Upper lobe of right lung (tissue), 1 donor: ENCODE measurements around the gene CFAP44. TPM values are rescaled to one million over a fixed set of nuclear protein-coding genes. Genes with fewer than 3 reads are reported as not detected.

Experiments
- ATAC-seq: fragments of 200-7000 bp; cut with Tn5 transposase; one replicate; pipeline ENCODE4 v1.9.1; 2020; ENCODE audit warnings: mild to moderate bottlenecking, moderate library complexity
- DNase-seq: peaks from one replicate; pipeline ENCODE4 v3.0.0-alpha.2; 2020
- H3K27ac ChIP-seq: fragments of 200-600 bp; one replicate; pipeline ENCODE4 v1.8.0; 2022
- H3K27me3 ChIP-seq: fragments of 200-600 bp; one replicate; pipeline ENCODE4 v1.8.0; 2022; ENCODE audit warnings: mild to moderate bottlenecking
- H3K36me3 ChIP-seq: fragments of 200-600 bp; one replicate; pipeline ENCODE4 v1.8.0; 2022
- H3K4me1 ChIP-seq: fragments of 200-600 bp; one replicate; pipeline ENCODE4 v1.8.0; 2022
- H3K4me3 ChIP-seq: fragments of 200-600 bp; one replicate; pipeline ENCODE4 v1.8.0; 2022; ENCODE audit warnings: mild to moderate bottlenecking
- H3K9me3 ChIP-seq: fragments of 200-600 bp; one replicate; pipeline ENCODE4 v1.8.0; 2022
- intact Hi-C: fragments of 100-400 bp; cut with DNase I; formaldehyde crosslinking; loops from one replicate; pipeline ENCODE4 v1.11.0; 2022
- microRNA-seq: library from miRNA; unstranded; fragments of <30 nt; microRNA quantifications from one replicate; pipeline ENCODE4 v1.2.0, GENCODE V29; 2020; ENCODE audit warnings: borderline microRNAs expressed
- total RNA-seq: library from RNA; stranded (reverse); fragmentation: NEBNext Ultra II Directional; extraction: Animal tissue kit (Norgen Biotek cat#: 25700); gene quantifications from one replicate; pipeline ENCODE4 v1.2.1, GENCODE V29; 2021
- TF ChIP-seq, protein P1 (sequence below): fragments of 200-600 bp; IDR thresholded peaks from one replicate; pipeline ENCODE4 v1.8.0; 2022; ENCODE audit warnings: antibody characterized with exemption
- donor health status: DM: no; HTN: yes; CAD: no; lungs with severe emphysema.

CFAP44 gene
- total RNA-seq, 1 donor from 2014 or later, result 10.3 TPM

DNA sequence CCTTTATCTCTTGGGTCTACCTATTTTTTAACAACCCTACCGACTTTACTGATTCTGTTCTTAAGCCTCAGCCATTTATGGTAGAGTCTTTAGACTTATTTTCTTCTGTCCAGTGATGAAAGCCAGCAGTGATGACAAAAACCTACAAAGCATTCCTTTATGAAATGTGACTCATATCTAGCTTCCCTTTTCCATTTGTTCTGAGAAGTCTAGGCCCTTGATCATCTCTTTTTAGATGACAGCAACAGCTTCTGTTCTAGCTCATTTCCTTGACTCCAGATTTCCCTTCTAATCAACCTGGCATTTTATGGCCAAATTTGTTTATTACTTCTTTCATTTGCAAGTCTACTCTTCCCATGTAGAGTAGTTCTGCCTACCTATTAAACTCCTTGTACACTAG lies 36.1 kb downstream of the CFAP44 start:
- Histone ChIP-seq H3K4me1 (no peaks in the 10 kb centered on the region), H3K27me3 (no peaks in the 10 kb centered on the region), H3K4me3 (no peak overlapping the region), H3K9me3 (no peaks in the 10 kb centered on the region), H3K27ac (no peak overlapping the region), H3K36me3 (peaks cover 26% of the 10 kb centered on the region)
- TF ChIP-seq, protein P1, sequence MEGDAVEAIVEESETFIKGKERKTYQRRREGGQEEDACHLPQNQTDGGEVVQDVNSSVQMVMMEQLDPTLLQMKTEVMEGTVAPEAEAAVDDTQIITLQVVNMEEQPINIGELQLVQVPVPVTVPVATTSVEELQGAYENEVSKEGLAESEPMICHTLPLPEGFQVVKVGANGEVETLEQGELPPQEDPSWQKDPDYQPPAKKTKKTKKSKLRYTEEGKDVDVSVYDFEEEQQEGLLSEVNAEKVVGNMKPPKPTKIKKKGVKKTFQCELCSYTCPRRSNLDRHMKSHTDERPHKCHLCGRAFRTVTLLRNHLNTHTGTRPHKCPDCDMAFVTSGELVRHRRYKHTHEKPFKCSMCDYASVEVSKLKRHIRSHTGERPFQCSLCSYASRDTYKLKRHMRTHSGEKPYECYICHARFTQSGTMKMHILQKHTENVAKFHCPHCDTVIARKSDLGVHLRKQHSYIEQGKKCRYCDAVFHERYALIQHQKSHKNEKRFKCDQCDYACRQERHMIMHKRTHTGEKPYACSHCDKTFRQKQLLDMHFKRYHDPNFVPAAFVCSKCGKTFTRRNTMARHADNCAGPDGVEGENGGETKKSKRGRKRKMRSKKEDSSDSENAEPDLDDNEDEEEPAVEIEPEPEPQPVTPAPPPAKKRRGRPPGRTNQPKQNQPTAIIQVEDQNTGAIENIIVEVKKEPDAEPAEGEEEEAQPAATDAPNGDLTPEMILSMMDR, result no peak
- ATAC-seq (no peak), DNase-seq (no peak)
- intact Hi-C loops, result no loop called here

DNA sequence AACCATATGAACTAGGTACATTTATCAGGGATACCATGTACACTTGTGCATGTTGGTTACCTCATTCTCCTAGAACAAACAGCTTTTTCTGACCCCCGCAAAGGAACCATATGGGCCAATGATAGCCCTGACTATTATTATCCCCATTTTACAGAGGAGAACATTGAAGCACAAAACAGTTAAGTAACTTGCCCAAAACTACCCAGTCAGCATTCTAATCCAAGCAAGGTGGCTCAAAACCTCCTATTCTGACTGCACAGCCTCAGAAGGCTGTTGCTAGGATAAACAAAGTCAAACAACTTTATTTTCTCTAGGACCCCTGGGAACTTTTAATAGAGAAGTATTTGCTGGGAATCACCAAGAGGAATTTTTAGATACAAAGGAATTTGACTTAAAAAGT lies 36.7 kb downstream of the CFAP44 start:
- no peak overlapping the region for H3K27ac ChIP-seq
- peaks cover 29% of the 10 kb centered on the region for H3K36me3 ChIP-seq
- DNase-seq (no peak), ATAC-seq (no peak)
- H3K4me3 ChIP-seq, result no peak overlapping the region
- TF ChIP-seq, protein P1, result no peak
- no peaks in the 10 kb centered on the region for H3K27me3 ChIP-seq
- no peaks in the 10 kb centered on the region for H3K9me3 ChIP-seq
- H3K4me1 ChIP-seq, result no peaks in the 10 kb centered on the region
- intact Hi-C loops, result no loop called here

Small RNA genes within 50 kb of the gene (microRNA-seq; reads per million reads assigned to microRNA genes)
- not detected for gene MIR8076

Other genes starting within 250 kb of the CFAP44 start
- 6.1 TPM for gene BOC, start 229.9 kb downstream of the CFAP44 start, total RNA-seq
- gene SPICE1, start 73.7 kb upstream of the CFAP44 start, total RNA-seq, result 13.1 TPM
- 3.5 TPM for gene SIDT1, start 91.1 kb upstream of the CFAP44 start, total RNA-seq